DND-41 (cell line): ENCODE results near the gene PCBP1.

Experiments used
- ATAC-seq: fragments of 200-7000 bp; cut with Tn5 transposase; 3 replicates; pipeline ENCODE4 v1.9.1; 2021; ENCODE audit warnings: low read depth; ENCODE audit not compliant: insufficient read depth
- DNase-seq: peaks from one replicate; pipeline ENCODE4 v3.0.0-alpha.2; 2020
- H2AFZ ChIP-seq: 2 replicates; pipeline ENCODE4 v1.6.0; 2012; ENCODE audit warnings: low read depth, low read length
- H3K27ac ChIP-seq: 2 replicates; pipeline ENCODE4 v1.5.1; 2012; ENCODE audit warnings: low read length, inconsistent platforms
- H3K27me3 ChIP-seq: fragments of 200-600 bp; sonication (generic); 2 replicates; pipeline ENCODE4 v1.6.0; 2012; ENCODE audit warnings: low read length, mild to moderate bottlenecking, inconsistent platforms; ENCODE audit not compliant: insufficient read depth, poor library complexity
- H3K36me3 ChIP-seq: 2 replicates; pipeline ENCODE4 v1.5.1; 2012; ENCODE audit warnings: low read length, inconsistent platforms; ENCODE audit not compliant: insufficient read depth
- H3K4me1 ChIP-seq: 2 replicates; pipeline ENCODE4 v1.5.1; 2012; ENCODE audit warnings: mild to moderate bottlenecking, low read length; ENCODE audit not compliant: insufficient read depth
- H3K4me2 ChIP-seq: 2 replicates; pipeline ENCODE4 v1.6.0; 2012; ENCODE audit warnings: mild to moderate bottlenecking, moderate library complexity, low read length, inconsistent platforms; ENCODE audit not compliant: insufficient read depth
- H3K4me3 ChIP-seq, 2 experiments: fragments of 200-600 bp in 1 of 2; shearing (Covaris generic) in 1 of 2; 2 replicates each; pipeline ENCODE4 v1.5.1; 2012 to 2016; ENCODE audit warnings: inconsistent platforms in 2 of 2, low read length in 2 of 2, mild to moderate bottlenecking in 2 of 2, low read depth in 1 of 2, moderate library complexity in 1 of 2
- H3K79me2 ChIP-seq: 2 replicates; pipeline ENCODE4 v1.6.0; 2012; ENCODE audit warnings: low read length, inconsistent platforms; ENCODE audit not compliant: insufficient read depth
- H3K9ac ChIP-seq: 2 replicates; pipeline ENCODE4 v1.6.0; 2012; ENCODE audit warnings: low read depth, mild to moderate bottlenecking, inconsistent platforms, low read length, moderate library complexity
- H3K9me3 ChIP-seq: 2 replicates; pipeline ENCODE4 v1.5.1; 2012; ENCODE audit warnings: low read length, moderate library complexity, mild to moderate bottlenecking, inconsistent platforms; ENCODE audit not compliant: insufficient read depth, severe bottlenecking
- H4K20me1 ChIP-seq: 2 replicates; pipeline ENCODE4 v1.6.0; 2012; ENCODE audit warnings: low read length; ENCODE audit not compliant: insufficient read depth
- EZH2 ChIP-seq: IDR thresholded peaks from 3 replicates; pipeline ENCODE4 v1.6.1; 2012; ENCODE audit warnings: borderline replicate concordance, low read depth, mild to moderate bottlenecking, moderate library complexity, low read length, inconsistent platforms; ENCODE audit not compliant: severe bottlenecking
- TF ChIP-seq, protein P1 (sequence below): IDR thresholded peaks from 2 replicates; pipeline ENCODE4 v1.5.1; 2012; ENCODE audit warnings: borderline replicate concordance, low read length, moderate library complexity, mild to moderate bottlenecking; ENCODE audit not compliant: poor library complexity, severe bottlenecking; ENCODE audit errors: extremely low read depth

The PCBP1 gene

DNA sequence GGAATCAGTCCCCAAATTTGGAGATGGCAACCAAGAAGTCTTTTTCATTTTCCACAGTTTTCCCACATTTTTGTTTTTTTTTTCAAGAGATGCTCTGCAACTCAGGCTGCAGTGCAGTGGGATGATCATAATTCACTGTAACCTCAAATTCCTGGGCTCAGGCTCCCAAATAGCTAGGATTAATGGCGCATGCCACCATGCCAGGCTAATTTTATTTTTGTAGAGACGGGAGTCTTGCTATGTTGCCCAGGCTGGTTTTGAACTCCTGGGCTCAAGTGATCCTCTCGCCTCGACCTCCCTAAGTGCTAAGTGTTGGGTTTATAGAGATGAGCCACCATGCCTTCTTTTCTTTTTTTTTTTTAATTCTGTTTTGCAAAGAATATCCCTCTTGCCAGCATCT is 35.2 kb downstream of the PCBP1 start:
- Histone ChIP-seq H3K79me2 (peaks cover 10% of the 10 kb centered on the region; the same call in 1 of the 2 replicates), H3K4me3 (no peak overlapping the region), H4K20me1 (no peaks in the 10 kb centered on the region), H3K4me2 (no peak overlapping the region), H3K27ac (no peak overlapping the region), H3K4me1 (peaks cover 47% of the 10 kb centered on the region), H2AFZ (no peak overlapping the region), H3K27me3 (no peaks in the 10 kb centered on the region), H3K9me3 (no peaks in the 10 kb centered on the region), H3K36me3 (no peaks in the 10 kb centered on the region), H3K9ac (no peak overlapping the region)
- ATAC-seq (no peak), DNase-seq (no peak)
- TF ChIP-seq, protein P1, sequence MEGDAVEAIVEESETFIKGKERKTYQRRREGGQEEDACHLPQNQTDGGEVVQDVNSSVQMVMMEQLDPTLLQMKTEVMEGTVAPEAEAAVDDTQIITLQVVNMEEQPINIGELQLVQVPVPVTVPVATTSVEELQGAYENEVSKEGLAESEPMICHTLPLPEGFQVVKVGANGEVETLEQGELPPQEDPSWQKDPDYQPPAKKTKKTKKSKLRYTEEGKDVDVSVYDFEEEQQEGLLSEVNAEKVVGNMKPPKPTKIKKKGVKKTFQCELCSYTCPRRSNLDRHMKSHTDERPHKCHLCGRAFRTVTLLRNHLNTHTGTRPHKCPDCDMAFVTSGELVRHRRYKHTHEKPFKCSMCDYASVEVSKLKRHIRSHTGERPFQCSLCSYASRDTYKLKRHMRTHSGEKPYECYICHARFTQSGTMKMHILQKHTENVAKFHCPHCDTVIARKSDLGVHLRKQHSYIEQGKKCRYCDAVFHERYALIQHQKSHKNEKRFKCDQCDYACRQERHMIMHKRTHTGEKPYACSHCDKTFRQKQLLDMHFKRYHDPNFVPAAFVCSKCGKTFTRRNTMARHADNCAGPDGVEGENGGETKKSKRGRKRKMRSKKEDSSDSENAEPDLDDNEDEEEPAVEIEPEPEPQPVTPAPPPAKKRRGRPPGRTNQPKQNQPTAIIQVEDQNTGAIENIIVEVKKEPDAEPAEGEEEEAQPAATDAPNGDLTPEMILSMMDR = no peak
- no peak for TF ChIP-seq EZH2

DNA sequence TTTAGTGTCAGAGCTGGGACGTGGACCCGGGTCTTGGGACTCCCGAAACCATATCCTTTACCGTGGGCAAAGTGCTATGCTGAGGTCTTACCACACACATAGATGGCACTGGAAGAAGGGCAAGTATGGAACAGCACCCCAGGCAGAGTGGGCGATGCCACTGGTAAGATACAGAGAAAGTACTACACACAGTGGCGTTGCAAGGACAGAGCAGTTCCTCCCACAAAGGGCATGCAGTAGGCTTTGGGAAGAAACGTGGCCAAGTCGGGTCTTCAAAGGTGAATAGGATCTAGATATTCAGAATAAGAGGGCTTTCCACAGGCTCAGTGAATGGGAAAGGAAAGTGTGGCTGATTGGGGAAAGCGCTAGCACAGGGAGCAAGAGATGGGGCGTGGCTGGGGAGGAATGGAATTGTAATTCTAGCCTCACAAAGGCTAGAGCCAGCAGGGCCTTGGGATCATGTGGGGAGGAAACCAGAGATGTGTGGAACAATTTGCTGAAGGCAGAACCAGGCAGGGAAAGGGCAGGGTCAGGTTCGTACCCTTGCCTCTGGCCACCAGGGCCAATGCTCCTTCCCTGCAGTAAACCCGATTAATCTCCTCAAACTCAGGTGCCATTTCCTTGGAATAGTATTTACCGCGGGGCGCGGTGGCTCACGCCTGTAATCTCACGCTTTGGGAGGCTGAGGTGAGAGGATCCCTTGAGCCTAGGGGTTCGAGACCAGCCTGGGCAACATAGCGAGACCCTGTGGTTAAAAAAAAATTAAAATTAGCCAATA is 36.0 kb downstream of the PCBP1 start:
- Histone ChIP-seq H3K36me3 (no peaks in the 10 kb centered on the region), H3K4me2 (peak overlapping the region; percentile 62), H4K20me1 (no peaks in the 10 kb centered on the region), H3K79me2 (peaks cover 10% of the 10 kb centered on the region; the same call in 1 of the 2 replicates), H3K9ac (peak overlapping the region; percentile 96), H3K4me3 (peak overlapping the region in 1 of 2 experiments; percentile 58; a peak in 2 of 4 replicates), H3K4me1 (peaks cover 47% of the 10 kb centered on the region), H2AFZ (0 out of 2 replicates have a peak overlapping the region, but pooled peaks have one; percentile 40), H3K27me3 (no peaks in the 10 kb centered on the region), H3K27ac (peak overlapping the region; percentile 89), H3K9me3 (no peaks in the 10 kb centered on the region)
- TF ChIP-seq EZH2 = no peak
- TF ChIP-seq, protein P1 = no peak
- no peak for DNase-seq
- no peak for ATAC-seq

DNA sequence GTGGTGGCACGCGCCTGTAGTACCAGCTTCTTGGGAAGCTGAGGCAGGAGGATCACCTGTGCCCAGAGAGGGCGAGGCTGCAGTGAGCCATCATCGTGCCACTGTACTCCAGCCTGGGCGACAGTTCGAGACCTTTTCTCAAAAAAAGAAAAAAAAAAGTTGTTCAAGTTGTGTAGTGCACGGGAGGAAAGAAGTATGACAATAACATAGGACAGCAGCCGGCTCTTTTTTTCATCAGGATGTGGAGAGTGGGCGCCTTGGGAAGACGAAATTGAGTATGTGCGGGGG is 36.5 kb downstream of the PCBP1 start:
- no peaks in the 10 kb centered on the region for H4K20me1 ChIP-seq
- no peak for TF ChIP-seq EZH2
- TF ChIP-seq, protein P1 = no peak
- peak overlapping the region; percentile 62 for H3K4me2 ChIP-seq
- H3K79me2 ChIP-seq = peaks cover 10% of the 10 kb centered on the region; the same call in 1 of the 2 replicates
- H3K27me3 ChIP-seq = no peaks in the 10 kb centered on the region
- peak overlapping the region; percentile 96 for H3K9ac ChIP-seq
- peak overlapping the region; percentile 40; the same call in 1 of the 2 replicates for H2AFZ ChIP-seq
- DNase-seq (no peak), ATAC-seq (no peak)
- no peaks in the 10 kb centered on the region for H3K9me3 ChIP-seq
- H3K36me3 ChIP-seq = no peaks in the 10 kb centered on the region
- H3K4me3 ChIP-seq = peak overlapping the region in 1 of 2 experiments; percentile 58; a peak in 2 of 4 replicates
- H3K4me1 ChIP-seq = peaks cover 45% of the 10 kb centered on the region
- peak overlapping the region; percentile 89 for H3K27ac ChIP-seq
